HG03558 (cell line): ENCODE data around the gene MYBPH.

Experiments used
- ATAC-seq: cut with Tn5 transposase; IDR thresholded peaks from one replicate; pipeline ENCODE4 v1.9.1; 2021; ENCODE audit warnings: moderate number of reproducible peaks; ENCODE audit not compliant: unreplicated experiment; ENCODE audit errors: extremely low read depth

The MYBPH gene

DNA sequence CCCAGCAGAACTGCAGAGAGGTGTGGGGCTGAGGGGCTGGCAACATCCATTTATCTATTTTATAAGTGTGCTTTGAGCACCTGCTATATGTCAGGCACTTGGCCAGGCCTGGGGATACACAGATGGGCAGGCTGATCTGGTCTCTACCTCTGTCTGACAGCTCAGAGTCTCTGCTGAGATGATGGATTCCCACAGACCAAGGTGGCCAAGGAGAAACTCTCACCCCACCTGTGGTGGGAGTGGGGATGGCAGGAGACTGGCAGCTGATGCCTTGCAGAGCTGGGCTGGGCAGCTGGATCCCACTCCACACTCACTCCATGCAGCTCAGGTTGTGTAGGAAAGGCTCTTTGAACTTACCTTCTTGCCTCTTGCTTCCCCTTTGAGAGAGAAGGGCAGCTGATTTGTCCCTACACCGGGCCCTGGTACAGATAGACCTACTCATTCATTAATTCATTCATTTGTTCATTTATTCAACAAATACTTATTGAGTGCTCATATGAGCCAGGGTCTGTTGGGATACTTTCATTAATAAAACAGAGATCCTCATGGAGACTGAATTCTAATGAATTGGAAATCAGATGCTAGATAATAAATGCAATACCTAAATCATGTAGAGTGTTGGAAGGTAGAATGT, 39.1 kb downstream of the MYBPH start:
- no peak for ATAC-seq

DNA sequence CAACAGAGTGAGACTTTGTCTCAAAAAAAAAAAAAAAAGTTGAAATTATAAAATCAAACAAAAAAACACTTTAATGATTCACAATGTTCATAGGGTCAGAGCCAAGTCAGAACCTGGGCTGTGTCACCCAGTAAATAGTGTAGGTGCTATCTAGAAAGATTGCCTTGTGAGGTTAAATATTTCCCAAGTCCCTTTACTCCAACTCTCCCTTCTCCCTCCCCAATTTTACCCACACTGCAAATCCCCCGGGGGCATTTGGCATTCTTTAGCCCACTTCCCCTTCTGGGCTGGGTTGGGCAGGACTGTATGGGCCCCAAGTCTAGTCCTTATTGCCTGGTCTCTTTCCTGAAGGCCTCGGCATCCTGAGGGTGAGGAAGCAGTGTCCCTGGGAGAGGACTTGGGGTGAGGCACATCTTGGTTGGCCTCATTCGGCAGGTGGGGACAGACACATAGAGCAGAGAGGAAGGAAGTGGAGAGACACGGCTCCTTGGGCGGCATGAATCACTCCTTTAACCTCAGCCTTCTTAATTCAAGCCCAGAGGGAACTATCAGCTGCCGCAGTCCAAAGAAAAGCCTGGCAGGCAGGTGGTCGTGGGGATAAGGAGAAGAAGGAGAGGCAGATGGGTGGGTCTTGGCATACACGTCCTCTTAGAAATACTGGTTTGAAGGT, 39.9 kb downstream of the MYBPH start:
- ATAC-seq: no peak

DNA sequence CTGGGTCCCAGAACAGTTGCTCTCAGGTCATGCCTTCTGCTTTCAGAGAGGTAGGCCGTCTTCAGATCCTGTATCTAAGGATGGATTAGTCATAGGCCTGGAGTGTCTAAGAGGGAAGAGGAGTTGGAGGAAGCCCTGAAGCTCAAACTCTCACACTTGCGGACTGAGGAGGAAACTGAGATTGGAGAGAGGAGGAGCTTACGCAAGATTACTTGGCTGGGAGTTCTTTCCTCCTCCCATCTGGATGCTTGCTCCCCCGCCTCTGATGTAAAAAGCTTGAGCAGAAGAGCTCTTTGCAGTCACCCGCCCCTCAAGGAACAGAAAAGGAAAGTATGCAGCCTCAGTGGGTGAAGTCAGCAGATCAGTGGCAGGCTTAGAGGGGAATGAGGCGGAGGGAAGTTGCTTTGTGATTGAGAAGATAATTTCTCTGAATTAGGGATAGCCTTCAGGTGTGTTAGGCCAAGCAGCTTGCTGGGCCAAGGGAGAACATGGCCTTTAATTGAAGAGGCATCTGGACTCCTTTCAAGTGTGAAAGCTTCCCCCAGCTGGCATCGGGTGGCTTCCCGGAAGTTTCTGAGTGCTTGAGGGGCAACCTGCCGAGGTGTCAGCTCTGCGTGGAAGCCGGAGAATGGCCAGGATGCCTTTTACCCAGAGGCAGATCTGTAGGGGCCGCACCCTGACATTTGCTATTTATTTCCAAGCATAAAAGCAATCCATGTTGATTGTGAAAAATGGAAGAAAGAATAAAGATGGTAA, 41.5 kb downstream of the MYBPH start:
- ATAC-seq: no peak

DNA sequence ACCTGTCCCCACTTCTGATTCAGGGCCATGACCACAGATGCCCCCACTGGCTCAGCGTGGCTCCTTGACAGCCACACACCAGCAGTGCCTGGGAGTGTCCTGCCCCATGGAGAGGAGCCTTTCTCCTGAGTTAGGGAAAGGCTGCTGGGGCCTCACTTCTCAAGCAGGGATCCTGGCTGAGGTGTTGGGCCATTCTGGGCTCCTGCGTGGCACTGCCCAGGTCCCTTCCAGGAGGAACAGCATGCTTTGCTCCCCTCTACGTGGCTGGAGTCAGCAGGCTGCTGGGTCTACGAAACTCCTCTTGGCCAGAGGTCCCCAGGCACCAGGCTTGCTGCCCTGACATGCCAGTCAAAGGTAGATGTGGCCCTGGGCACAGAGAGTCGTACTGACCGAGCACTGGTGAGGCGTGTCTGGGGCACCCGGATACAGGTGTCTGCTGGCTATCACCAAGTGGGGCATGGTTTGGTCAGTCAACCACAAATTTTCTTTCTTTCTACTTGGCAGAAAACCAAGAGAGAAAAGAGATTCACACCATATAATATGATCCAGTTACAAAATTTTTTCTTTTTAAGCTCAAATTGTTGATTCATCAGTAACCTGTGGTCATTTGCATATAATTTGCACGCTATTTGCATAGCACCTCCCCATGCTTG, 44.0 kb downstream of the MYBPH start:
- ATAC-seq: no peak

GRCh38 chr1:203130358-203130985, 45.2 kb downstream of the MYBPH start:
- ATAC-seq: no peak

DNA sequence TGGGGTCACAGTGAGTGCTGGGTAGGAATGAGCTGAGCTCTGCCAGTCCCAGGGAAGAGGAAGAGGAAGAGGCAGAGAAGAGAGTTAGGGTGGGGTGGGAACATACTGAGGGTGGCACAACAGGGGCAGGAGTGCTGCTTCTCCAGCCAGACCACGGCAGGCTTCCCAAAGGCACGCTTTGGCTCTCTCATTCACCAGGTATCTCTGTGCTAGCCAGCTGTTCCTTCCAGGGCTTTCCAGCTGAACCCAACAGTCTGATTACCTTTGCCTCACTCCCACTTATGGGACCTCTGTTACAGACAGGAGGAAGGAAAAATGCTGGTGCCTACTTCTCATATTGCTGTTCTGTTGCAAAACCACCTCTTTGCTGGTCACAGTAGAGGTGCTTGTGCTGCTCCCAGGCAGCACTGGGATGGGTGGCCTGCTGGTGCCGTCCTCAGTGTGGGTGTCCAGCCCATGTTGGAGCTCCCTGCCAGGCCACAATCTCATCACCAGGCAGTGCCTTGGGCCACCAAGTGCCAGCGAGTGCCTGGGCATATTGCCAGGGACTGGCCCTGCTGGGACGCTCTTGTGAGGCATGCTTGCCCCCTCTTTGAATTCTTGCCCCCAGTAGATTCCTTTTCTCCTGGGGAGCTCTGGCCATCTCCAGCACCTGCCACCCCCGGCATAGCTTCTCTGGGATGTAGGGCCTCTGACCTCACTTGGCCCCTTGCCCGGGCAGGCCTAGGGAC, 46.0 kb downstream of the MYBPH start:
- ATAC-seq: no peak

GRCh38 chr1:203128716-203129500, 46.7 kb downstream of the MYBPH start:
- ATAC-seq: no peak

- no peak for ATAC-seq
These were observed 47.3 kb downstream of the MYBPH start for GRCh38 chr1:203128431-203128715.

DNA sequence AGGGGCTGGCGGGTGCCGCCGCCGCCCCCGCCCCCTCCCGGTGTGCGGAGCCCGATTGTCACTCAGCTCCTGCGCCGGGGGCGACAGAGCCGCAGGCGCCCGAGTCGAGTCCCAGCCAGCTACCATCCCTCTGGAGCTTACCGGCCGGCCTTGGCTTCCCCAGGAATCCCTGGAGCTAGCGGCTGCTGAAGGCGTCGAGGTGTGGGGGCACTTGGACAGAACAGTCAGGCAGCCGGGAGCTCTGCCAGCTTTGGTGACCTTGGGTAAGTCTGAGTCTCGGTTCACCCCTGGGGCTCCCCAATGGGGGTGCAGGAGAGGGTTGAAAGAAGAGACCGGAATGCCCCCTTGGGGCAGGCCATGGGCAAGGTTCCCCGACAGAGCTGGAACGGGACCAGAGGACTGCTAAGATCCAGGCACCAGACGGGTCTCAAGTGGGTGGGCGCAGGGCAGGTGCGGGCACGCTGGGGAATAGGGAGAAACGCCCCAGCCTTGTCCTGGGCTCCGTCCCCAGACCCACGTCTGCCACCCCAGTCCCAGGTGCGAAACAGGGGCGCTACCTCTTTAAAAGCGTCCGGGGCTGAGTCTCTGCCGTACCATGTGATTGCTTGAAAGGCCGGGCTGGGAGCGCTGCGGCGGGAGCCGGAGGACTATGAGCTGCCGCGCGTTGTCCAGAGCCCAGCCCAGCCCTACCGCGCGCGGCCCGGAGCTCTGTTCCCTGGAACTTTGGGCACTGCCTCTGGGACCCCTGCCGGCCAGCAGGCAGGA, 47.8 kb downstream of the MYBPH start, which contains the start of gene ADORA1:
Gene ADORA1, plus strand, starts transcription at position 61 of the 765 bp plus-strand sequence. CDS start 1,116 bp downstream, outside the sequence.
- ATAC-seq: no peak

DNA sequence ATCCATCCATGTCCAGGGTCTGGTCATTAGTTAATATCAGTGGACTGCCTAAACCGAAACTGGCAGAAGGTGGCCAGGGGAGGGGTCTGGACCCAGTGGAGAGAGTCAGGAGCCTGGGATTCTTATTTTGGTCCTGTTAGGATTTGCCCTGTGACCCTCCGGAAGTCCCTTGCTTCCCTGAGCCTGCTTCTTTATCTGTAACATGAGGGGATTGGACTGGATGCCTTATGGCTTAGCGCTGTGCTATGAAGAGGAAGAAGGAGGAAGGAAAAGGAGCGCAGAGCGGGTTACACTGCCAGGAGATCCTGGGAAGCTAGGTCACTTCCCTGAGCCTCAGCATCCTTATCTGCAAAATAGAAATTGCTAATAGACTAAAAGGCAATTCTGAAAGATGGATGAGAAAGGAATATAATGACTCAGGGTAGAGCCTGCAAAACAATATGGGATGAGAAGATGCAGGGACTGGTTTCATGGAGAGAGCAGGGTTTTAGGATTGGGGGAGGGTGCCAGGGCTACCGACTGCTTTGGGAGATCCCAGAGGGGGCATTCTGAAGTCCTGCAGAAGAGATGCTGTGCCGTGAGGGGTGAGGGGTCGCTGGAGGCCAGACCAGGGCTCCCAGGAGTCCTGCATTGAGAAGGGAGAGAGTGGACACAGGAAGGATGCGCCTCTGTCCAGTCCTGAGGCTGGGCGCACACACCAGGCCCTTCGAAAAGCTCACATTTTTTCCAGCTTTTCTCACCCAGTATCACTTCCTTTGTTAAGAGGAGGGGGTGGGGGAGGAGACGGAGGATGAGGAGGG, 48.6 kb downstream of the MYBPH start:
- no peak for ATAC-seq

DNA sequence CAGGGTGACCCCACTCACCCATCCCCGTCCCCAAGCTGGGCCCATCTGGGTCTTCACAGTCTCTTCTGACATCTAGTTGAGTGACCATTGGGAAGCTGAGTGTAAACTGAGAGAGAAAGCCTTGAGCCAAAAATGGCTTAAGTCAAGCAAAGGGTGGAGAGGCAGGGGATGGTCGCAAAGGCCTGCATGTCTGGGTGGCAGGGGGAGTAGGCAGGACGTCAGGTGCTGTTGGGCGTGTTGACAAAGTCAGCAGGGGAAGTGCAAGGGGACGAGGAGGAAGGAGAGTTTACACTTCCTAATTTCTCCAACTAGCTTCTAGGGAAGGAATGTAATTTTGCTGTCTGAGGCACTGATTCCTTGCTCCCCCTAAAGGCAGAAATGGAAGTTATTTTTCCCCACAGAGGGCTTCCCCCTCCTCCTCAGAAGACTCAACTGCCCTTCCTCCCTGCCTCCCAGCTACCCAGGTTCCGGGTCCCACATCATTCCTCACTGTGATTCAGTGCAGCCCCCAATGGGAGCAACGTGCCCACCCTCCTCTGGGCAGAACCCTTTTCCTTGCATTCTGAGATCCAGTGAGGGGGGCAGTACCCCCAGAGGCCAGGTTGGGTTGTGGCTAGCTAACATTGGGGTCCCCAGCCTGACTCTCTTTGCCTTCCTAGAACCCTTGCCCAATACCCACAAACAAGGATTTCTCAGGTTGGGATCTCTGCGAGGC, 49.3 kb downstream of the MYBPH start:
- ATAC-seq: no peak

- no peak for ATAC-seq
These were observed 50.9 kb downstream of the MYBPH start for GRCh38 chr1:203124546-203125317.

DNA sequence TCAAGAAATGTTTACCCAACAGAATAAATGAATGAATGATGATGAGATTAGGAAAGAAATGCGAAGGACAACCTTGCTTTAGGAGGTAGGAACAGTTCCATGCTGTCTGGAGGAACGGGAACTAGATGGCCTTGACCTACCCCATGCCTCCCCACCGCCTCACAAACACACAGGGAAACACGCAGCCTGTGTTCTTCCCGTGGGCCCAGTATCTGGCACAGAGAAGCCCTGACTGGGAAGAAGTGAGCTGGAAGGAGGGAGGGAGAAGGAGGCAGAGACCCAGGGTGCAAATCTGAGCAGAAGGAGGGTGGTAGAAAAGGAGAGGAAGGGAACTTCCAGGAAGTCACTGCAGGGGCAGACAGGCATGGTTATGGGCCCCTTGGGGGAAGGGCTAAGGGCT, 51.6 kb downstream of the MYBPH start:
- ATAC-seq: no peak

GRCh38 chr1:203122159-203122558, 53.5 kb downstream of the MYBPH start:
- ATAC-seq: no peak

DNA sequence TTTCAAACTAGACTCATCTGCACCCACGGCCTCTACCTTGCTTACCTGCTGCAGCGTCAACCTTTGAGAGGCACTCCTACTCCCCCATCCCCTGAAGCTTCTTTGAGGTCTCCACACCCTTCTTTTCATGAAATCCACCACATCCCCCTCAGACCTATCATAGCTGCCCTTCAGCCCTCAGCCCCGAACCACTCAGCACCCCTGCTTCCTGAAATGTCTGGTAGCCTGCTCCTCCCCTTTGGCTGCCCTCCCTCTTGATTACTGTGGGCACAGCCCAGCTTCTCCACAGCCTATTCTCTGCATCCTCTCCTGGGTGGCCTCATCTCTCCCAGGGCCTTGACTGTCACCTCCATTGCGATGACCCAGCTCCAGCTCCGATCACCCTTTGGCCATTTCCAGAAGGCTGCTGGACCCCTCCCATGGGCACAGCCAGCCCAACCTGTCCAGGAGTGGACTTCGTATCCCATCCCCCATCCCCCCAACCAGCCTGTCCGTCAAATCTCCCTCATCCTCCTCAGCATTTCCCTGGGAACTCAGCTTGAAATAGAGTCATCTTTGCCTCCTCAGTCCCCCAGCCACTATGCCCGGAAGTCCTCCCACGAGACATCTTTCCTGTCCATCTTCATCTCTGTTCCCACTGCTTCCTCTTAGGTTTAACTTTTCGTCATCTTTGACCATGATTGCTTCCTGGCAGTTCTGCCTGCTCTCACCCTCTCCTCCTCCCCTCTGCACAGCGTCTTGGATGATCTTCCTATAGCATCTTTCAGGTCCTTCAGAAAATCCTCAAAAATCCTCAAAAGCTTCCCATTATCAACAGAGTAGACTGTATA, 54.2 kb downstream of the MYBPH start:
- ATAC-seq: no peak
